ENCODE results near the gene HOXD1. TPM values are rescaled to one million over a fixed set of nuclear protein-coding genes. Genes with fewer than 3 reads are reported as not detected.

Gene HOXD1
- total RNA-seq, 1 experiment from 2014 or later: not detected

DNA sequence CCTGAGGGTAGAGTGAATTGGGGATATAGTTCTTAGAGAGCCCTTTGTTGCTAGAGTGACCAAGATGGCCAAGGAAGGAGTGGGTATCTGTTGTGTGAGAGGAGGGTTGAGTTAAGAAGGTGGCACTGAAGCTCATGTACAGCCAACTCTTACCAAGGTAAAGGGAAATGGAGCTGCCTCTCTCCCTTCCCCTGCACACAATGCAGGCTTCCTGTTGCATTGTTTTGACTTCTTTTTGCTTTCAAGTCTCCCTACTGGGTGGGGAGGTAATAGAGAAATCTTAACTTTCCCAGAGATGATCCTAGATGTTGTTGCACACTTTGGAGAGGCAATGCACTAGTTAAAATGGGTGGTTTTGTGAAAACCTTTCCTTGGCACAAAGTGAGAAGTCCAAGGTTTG is 23.8 kb downstream of the HOXD1 start:
- H4K8ac ChIP-seq (replicated peaks; ENCODE audit: insufficient read length, low read depth, low read length): no peak overlapping the region
- DNase-seq: no peak
- no peak overlapping the region for H3K23ac ChIP-seq (ENCODE audit: insufficient read length, low read depth, low read length)
- no peak overlapping the region for H3K56ac ChIP-seq (ENCODE audit: insufficient read length, low read depth, low read length)
- H4K91ac ChIP-seq (ENCODE audit: insufficient read length, low read depth, low read length): no peak overlapping the region
- no peaks in the 10 kb centered on the region for H3K36me3 Mint-ChIP-seq (ENCODE audit: insufficient read depth in 1 of 3, low read depth in 3 of 3)
- no peaks in the 10 kb centered on the region for H3K79me2 ChIP-seq (ENCODE audit: insufficient read depth, low read length)
- H3K9me3 ChIP-seq (ENCODE audit: control insufficient read depth, low read depth, low read length): no peaks in the 10 kb centered on the region
- H3K14ac ChIP-seq (ENCODE audit: insufficient read depth, low read length): no peak overlapping the region
- H3K4me1 ChIP-seq (ENCODE audit: insufficient read depth, low read length): no peaks in the 10 kb centered on the region
- peaks cover 6% of the 10 kb centered on the region for H3K27me3 Mint-ChIP-seq (ENCODE audit: low read depth)
- H2BK5ac ChIP-seq (ENCODE audit: insufficient read length, low read length): no peak overlapping the region
- no peak overlapping the region for H2AK5ac ChIP-seq (ENCODE audit: insufficient read length, low read length)
- H3K27me3 ChIP-seq (ENCODE audit: insufficient read depth, low read length): no peaks in the 10 kb centered on the region
- no peaks in the 10 kb centered on the region for H3K4me1 Mint-ChIP-seq
- no peak overlapping the region for H2BK120ac ChIP-seq (ENCODE audit: low read depth, low read length, poor library complexity, severe bottlenecking)
- TF ChIP-seq CTCF (conservative IDR thresholded peaks at IDR 0.05): no peak
- no peak overlapping the region for H3K4me3 Mint-ChIP-seq
- no peak overlapping the region for H2AFZ ChIP-seq (ENCODE audit: low read length)
- no peak overlapping the region for H3K9ac ChIP-seq (ENCODE audit: extremely low read depth, insufficient read length, low read length)
- H3K27ac ChIP-seq (ENCODE audit: insufficient read length, low read depth, low read length): no peak overlapping the region
- H2BK20ac ChIP-seq (ENCODE audit: low read depth, low read length, poor library complexity, severe bottlenecking): no peak overlapping the region
- no peak overlapping the region for H2BK12ac ChIP-seq (ENCODE audit: insufficient read length, low read depth, low read length)
- H3K18ac ChIP-seq (ENCODE audit: insufficient read length, low read depth, low read length): no peak overlapping the region
- no peaks in the 10 kb centered on the region for H3K79me1 ChIP-seq (ENCODE audit: insufficient read depth, low read depth, low read length, poor library complexity, severe bottlenecking)
- no peak overlapping the region for H3K4me2 ChIP-seq (ENCODE audit: insufficient read depth, insufficient read length, low read length)
- H4K5ac ChIP-seq (ENCODE audit: insufficient read length, low read depth, low read length): no peak overlapping the region
- H3K23me2 ChIP-seq (ENCODE audit: insufficient read length, low read depth, low read length, poor library complexity, severe bottlenecking): no peaks in the 10 kb centered on the region
- H3K9me3 Mint-ChIP-seq: no peaks in the 10 kb centered on the region
- H3K27ac Mint-ChIP-seq: no peak overlapping the region
- H4K20me1 ChIP-seq (ENCODE audit: control insufficient read depth, insufficient read depth, insufficient read length): no peaks in the 10 kb centered on the region
- H3T11ph ChIP-seq (ENCODE audit: low read length): no peak overlapping the region
- no peak overlapping the region for H2BK15ac ChIP-seq (ENCODE audit: low read depth, low read length)
- H3K4ac ChIP-seq (ENCODE audit: low read depth, low read length): no peak overlapping the region
